Suprapubic skin (tissue), 4 donors: ENCODE measurements around the gene FRMPD4. TPM values are rescaled to one million over a fixed set of nuclear protein-coding genes. Genes with fewer than 3 reads are reported as not detected.

Experiments
- DNase-seq, 2 donors: peaks; one replicate each; pipeline ENCODE4 v3.0.0-alpha.2; 2019; ENCODE audit warnings: low spot score in 2 of 2
- H3K27ac ChIP-seq: fragments of 200-600 bp; sonication (generic); one replicate; pipeline ENCODE4 v1.5.1; 2019
- H3K27me3 ChIP-seq: fragments of 200-600 bp; sonication (generic); one replicate; pipeline ENCODE4 v1.5.1; 2019
- H3K36me3 ChIP-seq: fragments of 200-600 bp; sonication (generic); one replicate; pipeline ENCODE4 v1.5.1; 2019
- H3K4me1 ChIP-seq: fragments of 200-600 bp; sonication (generic); one replicate; pipeline ENCODE4 v1.5.1; 2019
- H3K4me3 ChIP-seq: fragments of 200-600 bp; sonication (generic); one replicate; pipeline ENCODE4 v1.5.1; 2019; ENCODE audit warnings: mild to moderate bottlenecking
- H3K9me3 ChIP-seq: fragments of 200-600 bp; sonication (generic); one replicate; pipeline ENCODE4 v1.5.1; 2019
- CTCF ChIP-seq, 2 donors: fragments of 200-600 bp in 1 of 2; fragments of 450-650 bp in 1 of 2; sonication (generic) in 1 of 2; IDR thresholded peaks; one replicate each; pipeline ENCODE4 v1.5.1; 2016 to 2019; ENCODE audit warnings: antibody characterized with exemption in 2 of 2, mild to moderate bottlenecking in 1 of 2, moderate library complexity in 1 of 2
- EP300 ChIP-seq: sonication (generic); formaldehyde crosslinking; IDR thresholded peaks from one replicate; pipeline ENCODE4 v1.6.1; 2017; ENCODE audit warnings: antibody characterized with exemption
- POLR2A ChIP-seq, 2 donors: fragments of 450-650 bp; IDR thresholded peaks; one replicate each; pipeline ENCODE4 v1.6.1; 2017; ENCODE audit warnings: antibody characterized with exemption in 2 of 2, mild to moderate bottlenecking in 2 of 2, moderate library complexity in 2 of 2
- POLR2AphosphoS5 ChIP-seq, 3 donors: sonication (generic); formaldehyde crosslinking; IDR thresholded peaks; one replicate each; pipeline ENCODE4 v1.6.1; 2017; ENCODE audit warnings: antibody characterized with exemption in 3 of 3
- WGBS: methylation state at CpG from one replicate; pipeline ENCODE4 v1.1.5; 2018; 5-methylcytosine and 5-hydroxymethylcytosine counted together
- total RNA-seq, 4 donors: library from RNA; depleted of rRNA; stranded (reverse); fragments of >200 nt; gene quantifications; one replicate each; pipeline ENCODE4 v1.1.0, GENCODE V29; 2016

FRMPD4 gene
- total RNA-seq, 4 donors from 2014 or later, result 0.08 to 0.13 TPM; not detected in 2

GRCh38 chrX:12228862-12229261 is 90.6 kb downstream of the FRMPD4 start:
- 53% methylated on average over 4 of the region's 4 CpGs for WGBS
- TF ChIP-seq POLR2A (IDR thresholded peaks at IDR 0.05) (no peak), POLR2AphosphoS5 (IDR thresholded peaks at IDR 0.05) (no peak), CTCF (IDR thresholded peaks at IDR 0.05) (no peak), EP300 (no peak)
- H3K27ac ChIP-seq, result no peak overlapping the region

GRCh38 chrX:12229986-12230385 is 91.7 kb downstream of the FRMPD4 start:
- Histone ChIP-seq H3K27me3 (no peaks in the 10 kb centered on the region), H3K4me3 (no peak overlapping the region), H3K9me3 (no peaks in the 10 kb centered on the region), H3K36me3 (no peaks in the 10 kb centered on the region), H3K27ac (no peak overlapping the region), H3K4me1 (no peaks in the 10 kb centered on the region)
- no peak for DNase-seq
- 95% methylated on average over 2 of the region's 2 CpGs for WGBS
- TF ChIP-seq CTCF (IDR thresholded peaks at IDR 0.05), result no peak
- no peak for TF ChIP-seq POLR2AphosphoS5 (IDR thresholded peaks at IDR 0.05)
- no peak for TF ChIP-seq POLR2A (IDR thresholded peaks at IDR 0.05)

More at GRCh38 chrX:12228862-12229261, 90.6 kb downstream of the FRMPD4 start:
- H3K27me3 ChIP-seq, result no peaks in the 10 kb centered on the region
- H3K4me1 ChIP-seq, result no peaks in the 10 kb centered on the region
- H3K4me3 ChIP-seq, result no peak overlapping the region
- H3K9me3 ChIP-seq, result no peaks in the 10 kb centered on the region
- H3K36me3 ChIP-seq, result no peaks in the 10 kb centered on the region
- DNase-seq, result no peak

GRCh38 chrX:12234534-12235329 is 96.5 kb downstream of the FRMPD4 start:
- Histone ChIP-seq H3K4me1 (no peaks in the 10 kb centered on the region), H3K27ac (no peak overlapping the region), H3K4me3 (no peak overlapping the region), H3K9me3 (no peaks in the 10 kb centered on the region), H3K27me3 (no peaks in the 10 kb centered on the region), H3K36me3 (no peaks in the 10 kb centered on the region)
- DNase-seq, result no peak
- TF ChIP-seq CTCF (IDR thresholded peaks at IDR 0.05) (no peak), POLR2A (IDR thresholded peaks at IDR 0.05) (no peak), EP300 (no peak), POLR2AphosphoS5 (IDR thresholded peaks at IDR 0.05) (no peak)
- 78% methylated on average over 5 of the region's 5 CpGs for WGBS

GRCh38 chrX:12236156-12236555 is 97.9 kb downstream of the FRMPD4 start:
- no peak for DNase-seq
- H3K36me3 ChIP-seq, result no peaks in the 10 kb centered on the region
- H3K27me3 ChIP-seq, result no peaks in the 10 kb centered on the region
- H3K27ac ChIP-seq, result no peak overlapping the region
- H3K9me3 ChIP-seq, result no peaks in the 10 kb centered on the region
- WGBS, result 52% methylated on average over 2 of the region's 2 CpGs
- H3K4me1 ChIP-seq, result no peaks in the 10 kb centered on the region
- no peak overlapping the region for H3K4me3 ChIP-seq
- TF ChIP-seq POLR2AphosphoS5 (IDR thresholded peaks at IDR 0.05), result no peak
- no peak for TF ChIP-seq POLR2A (IDR thresholded peaks at IDR 0.05)
- no peak for TF ChIP-seq CTCF (IDR thresholded peaks at IDR 0.05)
- TF ChIP-seq EP300, result no peak

- no peaks in the 10 kb centered on the region for H3K9me3 ChIP-seq
- no peak for TF ChIP-seq EP300
- no peak for TF ChIP-seq CTCF (IDR thresholded peaks at IDR 0.05)
- TF ChIP-seq POLR2AphosphoS5 (IDR thresholded peaks at IDR 0.05), result no peak
- no peak for TF ChIP-seq POLR2A (IDR thresholded peaks at IDR 0.05)
- no peak for DNase-seq
- no peak overlapping the region for H3K4me3 ChIP-seq
- H3K27ac ChIP-seq, result no peak overlapping the region
- no peaks in the 10 kb centered on the region for H3K36me3 ChIP-seq
- no peaks in the 10 kb centered on the region for H3K4me1 ChIP-seq
- H3K27me3 ChIP-seq, result no peaks in the 10 kb centered on the region
Observed at GRCh38 chrX:12237131-12237530, 98.9 kb downstream of the FRMPD4 start.
